GM21786 (cell line): Measurements from ENCODE around the gene C1orf116.
"Not testable (repeated sequence)": the region's sequence is repeated elsewhere in the genome, so short reads cannot be mapped to it uniquely, and the experiment has no call there.

Experiments used
- ATAC-seq: cut with Tn5 transposase; IDR thresholded peaks from one replicate; pipeline ENCODE4 v1.9.1; 2021; ENCODE audit not compliant: unreplicated experiment

C1orf116 gene

GRCh38 chr1:207059881-207060280 is 27.3 kb upstream of the C1orf116 start:
- ATAC-seq = no peak

- no peak for ATAC-seq
These were observed 26.6 kb upstream of the C1orf116 start for GRCh38 chr1:207058878-207059867.

GRCh38 chr1:207058252-207058651 is 25.7 kb upstream of the C1orf116 start:
- no peak for ATAC-seq

GRCh38 chr1:207056673-207057072 is 24.1 kb upstream of the C1orf116 start:
- ATAC-seq = no peak

- ATAC-seq = no peak
These were observed 22.9 kb upstream of the C1orf116 start for GRCh38 chr1:207055386-207056001.

- no peak for ATAC-seq
These were observed 21.9 kb upstream of the C1orf116 start for GRCh38 chr1:207054491-207054890.

- peak; percentile 79 for ATAC-seq
These were observed 20.6 kb upstream of the C1orf116 start, which contains the start of gene PFKFB2 for GRCh38 chr1:207052911-207053769. TSS of gene PFKFB2 (plus strand) at chr1:207053275. CDS start at chr1:207054718, 1,443 bp downstream.

GRCh38 chr1:207051191-207051943 is 18.8 kb upstream of the C1orf116 start, which contains the start of gene YOD1:
TSS of gene YOD1 (minus strand) at chr1:207051208. CDS start at chr1:207051030, 178 bp downstream.
- ATAC-seq = no peak

GRCh38 chr1:207050480-207051190 is 18.1 kb upstream of the C1orf116 start:
- ATAC-seq = peak; percentile 56

GRCh38 chr1:207049974-207050391 is 17.4 kb upstream of the C1orf116 start:
- ATAC-seq = peak; percentile 33

- no peak for ATAC-seq
These were observed 17.0 kb upstream of the C1orf116 start for GRCh38 chr1:207049514-207049913.

GRCh38 chr1:207049054-207049453 is 16.5 kb upstream of the C1orf116 start:
- no peak for ATAC-seq

GRCh38 chr1:207048041-207048440 is 15.5 kb upstream of the C1orf116 start:
- no peak for ATAC-seq

GRCh38 chr1:207047505-207047904 is 14.9 kb upstream of the C1orf116 start:
- ATAC-seq = no peak

GRCh38 chr1:207045453-207045852 is 12.9 kb upstream of the C1orf116 start:
- no peak for ATAC-seq

GRCh38 chr1:207041397-207041796 is 8.8 kb upstream of the C1orf116 start:
- ATAC-seq = not testable (repeated sequence)

GRCh38 chr1:207040181-207040533 is 7.6 kb upstream of the C1orf116 start:
- no peak for ATAC-seq

- no peak for ATAC-seq
These were observed 7.0 kb upstream of the C1orf116 start for GRCh38 chr1:207039380-207040180.

GRCh38 chr1:207036865-207037264 is 4.3 kb upstream of the C1orf116 start:
- ATAC-seq = no peak
